GM20000 (cell line): ENCODE data around the gene SETX.

Source experiments
- DNase-seq: peaks from one replicate; pipeline ENCODE4 v3.0.0; 2012; ENCODE audit warnings: low spot score
- TF ChIP-seq, protein P1 (sequence below): IDR thresholded peaks from 2 replicates; pipeline ENCODE4 v1.5.1; 2012; ENCODE audit warnings: mild to moderate bottlenecking, control low read depth; ENCODE audit errors: extremely low read depth, missing control alignments

The SETX gene

DNA sequence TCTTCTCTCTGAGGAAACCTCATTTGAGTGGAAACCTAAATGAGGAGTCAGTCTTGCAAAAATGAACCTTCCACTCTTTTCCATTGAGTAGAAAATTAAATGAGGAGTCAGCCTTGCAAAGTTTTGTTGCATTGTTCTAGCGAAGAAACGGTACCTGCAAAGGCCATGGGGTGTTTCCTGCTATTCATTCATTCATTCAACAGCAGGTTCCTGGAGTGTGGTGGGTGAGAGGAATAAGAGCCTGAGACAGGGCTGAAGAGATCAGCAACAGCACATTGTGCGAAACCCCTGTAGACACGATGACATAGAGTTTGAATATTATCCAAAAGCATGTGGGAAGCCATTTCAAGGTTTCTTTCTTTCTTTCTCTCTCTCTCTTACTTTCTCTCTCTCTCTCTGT, 14.6 kb upstream of the SETX start:
- TF ChIP-seq, protein P1, sequence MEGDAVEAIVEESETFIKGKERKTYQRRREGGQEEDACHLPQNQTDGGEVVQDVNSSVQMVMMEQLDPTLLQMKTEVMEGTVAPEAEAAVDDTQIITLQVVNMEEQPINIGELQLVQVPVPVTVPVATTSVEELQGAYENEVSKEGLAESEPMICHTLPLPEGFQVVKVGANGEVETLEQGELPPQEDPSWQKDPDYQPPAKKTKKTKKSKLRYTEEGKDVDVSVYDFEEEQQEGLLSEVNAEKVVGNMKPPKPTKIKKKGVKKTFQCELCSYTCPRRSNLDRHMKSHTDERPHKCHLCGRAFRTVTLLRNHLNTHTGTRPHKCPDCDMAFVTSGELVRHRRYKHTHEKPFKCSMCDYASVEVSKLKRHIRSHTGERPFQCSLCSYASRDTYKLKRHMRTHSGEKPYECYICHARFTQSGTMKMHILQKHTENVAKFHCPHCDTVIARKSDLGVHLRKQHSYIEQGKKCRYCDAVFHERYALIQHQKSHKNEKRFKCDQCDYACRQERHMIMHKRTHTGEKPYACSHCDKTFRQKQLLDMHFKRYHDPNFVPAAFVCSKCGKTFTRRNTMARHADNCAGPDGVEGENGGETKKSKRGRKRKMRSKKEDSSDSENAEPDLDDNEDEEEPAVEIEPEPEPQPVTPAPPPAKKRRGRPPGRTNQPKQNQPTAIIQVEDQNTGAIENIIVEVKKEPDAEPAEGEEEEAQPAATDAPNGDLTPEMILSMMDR = no peak

DNA sequence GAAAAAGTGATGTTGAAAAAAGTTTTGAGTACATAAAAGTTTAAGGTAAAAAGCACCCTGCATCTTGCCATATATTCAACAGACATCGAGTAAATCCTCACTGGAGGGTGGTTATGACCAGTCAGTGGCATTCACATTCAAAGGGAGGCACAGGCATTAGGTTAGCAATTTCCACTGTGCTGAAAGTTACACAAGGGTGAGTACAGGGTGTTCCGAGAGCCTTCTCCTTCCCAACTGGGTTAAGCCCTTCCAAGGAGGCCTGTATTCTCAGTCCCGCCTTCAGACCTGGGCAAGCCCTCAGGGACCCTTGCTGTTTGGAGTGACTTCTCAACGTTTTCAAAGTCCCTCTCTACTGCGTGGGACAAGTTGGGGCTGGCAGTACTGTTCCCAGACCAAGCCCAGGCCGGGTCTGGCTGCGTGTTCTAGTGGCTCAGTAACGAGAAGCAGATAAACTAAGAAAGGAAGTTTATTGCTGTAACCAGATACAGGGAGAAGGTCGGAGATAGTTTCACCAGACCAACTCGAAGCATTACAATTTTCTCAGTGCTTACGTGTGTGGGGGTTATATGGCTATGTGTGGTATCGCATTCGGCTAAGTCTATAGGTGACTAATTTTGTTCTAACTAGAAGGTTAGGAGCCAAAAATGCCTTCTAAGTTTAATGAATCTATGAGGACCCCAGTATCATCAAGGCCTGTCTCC, 13.0 kb upstream of the SETX start:
- no peak for DNase-seq

More for the DNA sequence above, 14.6 kb upstream of the SETX start:
- DNase-seq = no peak

GRCh38 chr9:132366481-132366880, 11.7 kb upstream of the SETX start:
- TF ChIP-seq, protein P1 = no peak
- no peak for DNase-seq

More for the DNA sequence above, 13.0 kb upstream of the SETX start:
- TF ChIP-seq, protein P1 = no peak

DNA sequence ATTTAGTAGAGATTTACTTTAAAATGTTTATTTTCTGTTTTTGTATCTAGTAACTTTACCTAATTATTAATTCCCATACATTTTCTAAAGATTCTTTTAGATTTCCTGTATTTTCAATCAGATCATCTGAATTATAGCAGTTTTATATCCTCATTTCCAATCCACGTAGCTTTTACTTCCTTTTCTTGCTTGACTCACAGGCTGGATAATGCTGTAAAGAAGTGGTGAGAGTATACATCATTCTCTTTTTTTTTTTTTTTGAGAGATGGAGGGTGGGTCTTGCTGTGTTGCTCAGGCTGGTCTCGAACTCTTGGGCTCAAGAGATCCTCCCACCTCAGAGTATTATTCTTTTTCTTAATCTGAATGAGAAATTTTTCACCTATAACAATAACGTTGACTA, 11.2 kb upstream of the SETX start:
- DNase-seq = no peak
- TF ChIP-seq, protein P1 = no peak

DNA sequence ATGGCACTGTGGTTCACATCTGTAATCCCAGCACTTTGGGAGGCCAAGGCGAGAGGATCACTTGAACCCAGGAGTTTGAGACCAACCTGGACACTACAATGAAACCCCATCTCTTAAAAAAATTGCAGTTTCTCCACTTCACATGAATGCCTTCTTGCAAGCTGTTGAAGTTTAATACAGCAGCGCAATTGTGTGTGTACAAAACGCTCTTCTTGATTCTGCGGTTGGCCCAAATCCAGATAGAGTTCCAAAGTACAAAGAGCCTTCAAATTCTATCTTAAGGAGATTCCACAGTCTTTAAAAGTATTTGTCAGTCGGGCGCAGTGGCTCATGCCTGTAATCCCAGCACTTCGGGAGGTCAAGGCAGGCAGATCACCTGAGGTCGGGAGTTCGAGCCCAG, 9.3 kb upstream of the SETX start:
- TF ChIP-seq, protein P1 = no peak
- DNase-seq = no peak

DNA sequence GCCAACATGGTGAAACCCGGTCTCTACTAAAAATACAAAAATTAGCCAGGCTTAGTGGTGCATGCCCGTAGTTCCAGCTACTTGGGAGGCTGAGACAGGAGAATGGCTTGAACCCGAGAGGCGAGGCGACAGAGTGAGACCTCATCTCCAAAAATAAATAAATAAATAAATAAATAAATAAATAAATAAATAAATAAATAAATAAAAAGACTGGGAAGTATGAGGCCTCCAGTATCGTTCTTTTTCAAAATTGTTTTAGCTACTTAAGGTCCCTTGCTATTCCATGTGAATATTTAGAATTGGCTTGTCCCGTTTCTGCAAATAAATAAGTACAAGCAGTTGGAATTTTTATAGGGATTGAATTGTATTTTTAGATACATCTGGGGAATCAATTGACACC, 3.0 kb upstream of the SETX start:
- no peak for DNase-seq
- TF ChIP-seq, protein P1 = no peak

DNA sequence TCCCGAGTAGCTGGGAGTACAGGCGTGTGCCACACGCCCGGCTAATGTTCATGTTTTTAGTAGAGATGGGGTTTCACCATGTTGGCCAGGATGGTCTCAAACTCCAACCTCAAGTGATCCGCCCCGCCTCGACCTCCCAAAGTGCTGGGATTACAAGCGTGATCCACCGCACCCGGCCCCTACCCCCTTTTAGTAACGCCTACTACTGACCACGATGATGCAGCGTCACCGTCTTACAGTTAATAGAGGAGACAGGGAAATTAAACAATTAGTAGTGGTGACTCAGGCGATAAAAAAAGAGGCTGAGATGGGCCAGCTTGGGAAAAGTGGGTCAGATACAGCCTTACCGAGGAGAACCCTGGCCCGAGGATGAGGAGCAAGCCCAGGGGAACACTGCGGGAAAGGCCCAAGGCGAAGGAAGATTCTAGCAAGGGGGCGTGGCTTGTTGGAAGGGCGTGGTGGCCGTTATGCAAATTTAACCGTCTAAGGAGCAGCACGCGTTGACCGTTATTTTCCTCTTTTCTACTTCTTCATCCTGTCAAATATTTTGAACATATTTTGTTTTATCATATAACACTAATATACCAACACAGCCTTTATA, 1.6 kb upstream of the SETX start:
- no peak for DNase-seq
- TF ChIP-seq, protein P1 = no peak
